A673 (cell line): Measurements from ENCODE around the gene HDAC4. TPM values are rescaled to one million over a fixed set of nuclear protein-coding genes. Genes with fewer than 3 reads are reported as not detected.

Source experiments
- BruUV-seq: library from RNA; stranded (reverse); fragments of 400-500 nt; replicated peaks from 2 replicates; lab custom pipeline; 2021; lab: Mats Ljungman, UMichigan
- CTCF ChIA-PET: fragments of 300-600 bp; sonication (Branson Sonifier 250); formaldehyde crosslinking; loops from one replicate; lab custom pipeline; 2022; ENCODE audit warnings: antibody characterized with exemption; lab: Charles Lee
- POLR2A ChIA-PET: fragments of 300-600 bp; sonication (Branson Sonifier 250); formaldehyde crosslinking; loops from one replicate; lab custom pipeline; 2022; ENCODE audit warnings: antibody characterized with exemption; ENCODE audit not compliant: low non-redundant PET; lab: Charles Lee
- DNase-seq: peaks from one replicate; pipeline ENCODE4 v3.0.0-alpha.2; 2015; ENCODE audit warnings: low spot score
- H3K27ac ChIP-seq: fragments of 200-600 bp; sonication (generic); 2 replicates; pipeline ENCODE4 v1.5.1; 2016; ENCODE audit warnings: mixed run types, low read depth, mild to moderate bottlenecking, mixed read lengths, antibody characterized with exemption, low read length; ENCODE audit not compliant: poor library complexity, severe bottlenecking
- H3K27me3 ChIP-seq: fragments of 200-600 bp; sonication (generic); replicated peaks from 2 replicates; pipeline ENCODE4 v1.6.1; 2017; ENCODE audit warnings: mixed run types, low read depth, mild to moderate bottlenecking, mixed read lengths, antibody characterized with exemption, low read length; ENCODE audit not compliant: insufficient read depth, poor library complexity
- H3K36me3 ChIP-seq: fragments of 200-600 bp; sonication (generic); 2 replicates; pipeline ENCODE4 v1.6.1; 2016; ENCODE audit warnings: mixed run types, mild to moderate bottlenecking, mixed read lengths, antibody characterized with exemption, low read length; ENCODE audit not compliant: insufficient read depth, poor library complexity, severe bottlenecking
- H3K4me1 ChIP-seq: fragments of 200-600 bp; sonication (generic); 2 replicates; pipeline ENCODE4 v1.6.1; 2017; ENCODE audit warnings: mixed run types, mild to moderate bottlenecking, mixed read lengths, antibody characterized with exemption, low read length; ENCODE audit not compliant: insufficient read depth, poor library complexity, severe bottlenecking
- H3K4me3 ChIP-seq: fragments of 200-600 bp; sonication (generic); 2 replicates; pipeline ENCODE4 v1.5.1; 2016; ENCODE audit warnings: low read depth, mixed run types, mild to moderate bottlenecking, mixed read lengths, low read length; ENCODE audit not compliant: poor library complexity, severe bottlenecking
- H3K9me3 ChIP-seq: fragments of 200-600 bp; sonication (generic); 2 replicates; pipeline ENCODE4 v1.6.1; 2016; ENCODE audit warnings: mixed run types, low read depth, mild to moderate bottlenecking, mixed read lengths, antibody characterized with exemption, low read length; ENCODE audit not compliant: poor library complexity, severe bottlenecking
- EZH2 ChIP-seq: fragments of 200-600 bp; sonication (generic); IDR thresholded peaks from 2 replicates; pipeline ENCODE4 v1.6.1; 2017; ENCODE audit warnings: borderline replicate concordance, low read depth, mild to moderate bottlenecking, mixed read lengths, antibody characterized with exemption, low read length; ENCODE audit not compliant: poor library complexity, severe bottlenecking
- intact Hi-C: fragments of 100-400 bp; cut with micrococcal nuclease; formaldehyde crosslinking; loops from one replicate; pipeline ENCODE4 v1.10.0; 2022; ENCODE audit not compliant: unreplicated experiment
- total RNA-seq: library from RNA; stranded (reverse); gene quantifications from 2 replicates; pipeline ENCODE4 v1.2.3, GENCODE V29; 2021
- TF ChIP-seq, protein P1 (sequence below): fragments of 300-800, 200-600 bp; sonication (generic); conservative IDR thresholded peaks from 2 replicates; pipeline ENCODE4 v1.5.1; 2017; ENCODE audit warnings: low read depth, mild to moderate bottlenecking, antibody characterized with exemption, low read length, moderate library complexity, mixed read lengths

Gene HDAC4
- total RNA-seq, 1 experiment from 2014 or later = 40.0 TPM

DNA sequence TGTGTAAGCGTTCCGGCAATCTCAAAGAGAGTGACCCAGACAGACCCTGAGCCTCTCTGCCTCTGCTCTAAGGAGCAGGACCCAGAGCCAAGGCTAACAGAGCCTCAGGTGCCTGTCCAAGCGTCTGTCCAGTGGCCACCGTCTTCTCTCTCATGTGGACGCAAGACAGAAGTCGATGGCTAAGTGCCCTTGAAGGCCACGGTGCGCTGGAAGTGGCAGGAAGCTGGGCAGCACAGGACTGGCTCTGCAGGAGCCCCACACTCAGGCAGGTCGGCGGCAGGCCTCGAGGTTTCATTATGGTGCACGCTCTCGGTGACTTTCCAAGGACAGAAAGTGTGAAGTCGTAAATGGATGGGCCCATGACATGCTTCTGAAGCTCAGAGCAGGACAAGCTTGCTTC, 49.1 kb downstream of the HDAC4 start:
- TF ChIP-seq, protein P1, sequence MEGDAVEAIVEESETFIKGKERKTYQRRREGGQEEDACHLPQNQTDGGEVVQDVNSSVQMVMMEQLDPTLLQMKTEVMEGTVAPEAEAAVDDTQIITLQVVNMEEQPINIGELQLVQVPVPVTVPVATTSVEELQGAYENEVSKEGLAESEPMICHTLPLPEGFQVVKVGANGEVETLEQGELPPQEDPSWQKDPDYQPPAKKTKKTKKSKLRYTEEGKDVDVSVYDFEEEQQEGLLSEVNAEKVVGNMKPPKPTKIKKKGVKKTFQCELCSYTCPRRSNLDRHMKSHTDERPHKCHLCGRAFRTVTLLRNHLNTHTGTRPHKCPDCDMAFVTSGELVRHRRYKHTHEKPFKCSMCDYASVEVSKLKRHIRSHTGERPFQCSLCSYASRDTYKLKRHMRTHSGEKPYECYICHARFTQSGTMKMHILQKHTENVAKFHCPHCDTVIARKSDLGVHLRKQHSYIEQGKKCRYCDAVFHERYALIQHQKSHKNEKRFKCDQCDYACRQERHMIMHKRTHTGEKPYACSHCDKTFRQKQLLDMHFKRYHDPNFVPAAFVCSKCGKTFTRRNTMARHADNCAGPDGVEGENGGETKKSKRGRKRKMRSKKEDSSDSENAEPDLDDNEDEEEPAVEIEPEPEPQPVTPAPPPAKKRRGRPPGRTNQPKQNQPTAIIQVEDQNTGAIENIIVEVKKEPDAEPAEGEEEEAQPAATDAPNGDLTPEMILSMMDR = no peak
- TF ChIP-seq EZH2 = no peak
- intact Hi-C loops = no loop called here
- Histone ChIP-seq H3K9me3 (peaks cover 13% of the 10 kb centered on the region), H3K4me3 (no peak overlapping the region), H3K36me3 (peaks cover 7% of the 10 kb centered on the region), H3K27ac (no peak overlapping the region), H3K4me1 (no peaks in the 10 kb centered on the region), H3K27me3 (no peaks in the 10 kb centered on the region)
- ChIA-PET CTCF (no interaction called here), POLR2A (no interaction called here)
- BruUV-seq = no TSS peak
- DNase-seq = no peak

DNA sequence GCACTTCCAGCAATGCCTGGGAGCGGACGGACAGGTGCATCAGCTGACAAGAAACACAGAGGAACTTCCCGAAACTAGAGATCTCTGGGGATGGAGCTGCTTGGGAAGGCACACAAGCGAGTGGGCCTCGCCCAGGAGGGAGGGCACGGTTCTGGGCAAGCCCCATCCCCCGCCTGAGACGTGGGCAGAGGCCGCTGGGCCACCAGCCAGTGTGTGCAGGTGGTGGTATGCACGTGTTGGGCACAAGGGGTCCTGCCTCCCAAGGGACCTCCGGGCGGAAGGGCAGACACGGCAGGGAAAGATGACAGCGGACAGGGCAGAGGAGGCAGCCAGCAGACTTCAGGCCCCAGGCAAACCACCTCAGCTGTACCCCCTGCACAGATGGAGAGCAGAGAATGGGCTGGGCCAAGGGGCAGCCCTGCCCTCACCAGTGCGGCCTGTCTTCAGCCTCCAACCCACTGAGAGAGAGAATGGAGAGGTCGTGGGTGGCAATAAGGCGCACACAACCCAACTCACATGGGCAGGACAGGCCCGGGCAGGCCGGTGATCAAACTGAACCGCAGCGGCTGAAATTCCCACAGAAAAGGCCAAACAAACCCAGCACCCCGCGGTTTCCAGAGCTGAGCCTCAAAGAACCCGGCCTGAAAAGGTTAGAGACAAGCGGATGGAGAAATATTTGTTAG, 51.2 kb downstream of the HDAC4 start:
- peaks cover under 1% of the 10 kb centered on the region for H3K9me3 ChIP-seq
- no peak overlapping the region for H3K4me3 ChIP-seq
- TF ChIP-seq EZH2 = no peak
- TF ChIP-seq, protein P1 = no peak
- intact Hi-C loops = no loop called here
- no peak overlapping the region for H3K27ac ChIP-seq
- DNase-seq = no peak
- H3K36me3 ChIP-seq = peaks cover 4% of the 10 kb centered on the region
- H3K4me1 ChIP-seq = no peaks in the 10 kb centered on the region
- ChIA-PET CTCF (no interaction called here), POLR2A (no interaction called here)
- no peaks in the 10 kb centered on the region for H3K27me3 ChIP-seq
- no TSS peak for BruUV-seq

DNA sequence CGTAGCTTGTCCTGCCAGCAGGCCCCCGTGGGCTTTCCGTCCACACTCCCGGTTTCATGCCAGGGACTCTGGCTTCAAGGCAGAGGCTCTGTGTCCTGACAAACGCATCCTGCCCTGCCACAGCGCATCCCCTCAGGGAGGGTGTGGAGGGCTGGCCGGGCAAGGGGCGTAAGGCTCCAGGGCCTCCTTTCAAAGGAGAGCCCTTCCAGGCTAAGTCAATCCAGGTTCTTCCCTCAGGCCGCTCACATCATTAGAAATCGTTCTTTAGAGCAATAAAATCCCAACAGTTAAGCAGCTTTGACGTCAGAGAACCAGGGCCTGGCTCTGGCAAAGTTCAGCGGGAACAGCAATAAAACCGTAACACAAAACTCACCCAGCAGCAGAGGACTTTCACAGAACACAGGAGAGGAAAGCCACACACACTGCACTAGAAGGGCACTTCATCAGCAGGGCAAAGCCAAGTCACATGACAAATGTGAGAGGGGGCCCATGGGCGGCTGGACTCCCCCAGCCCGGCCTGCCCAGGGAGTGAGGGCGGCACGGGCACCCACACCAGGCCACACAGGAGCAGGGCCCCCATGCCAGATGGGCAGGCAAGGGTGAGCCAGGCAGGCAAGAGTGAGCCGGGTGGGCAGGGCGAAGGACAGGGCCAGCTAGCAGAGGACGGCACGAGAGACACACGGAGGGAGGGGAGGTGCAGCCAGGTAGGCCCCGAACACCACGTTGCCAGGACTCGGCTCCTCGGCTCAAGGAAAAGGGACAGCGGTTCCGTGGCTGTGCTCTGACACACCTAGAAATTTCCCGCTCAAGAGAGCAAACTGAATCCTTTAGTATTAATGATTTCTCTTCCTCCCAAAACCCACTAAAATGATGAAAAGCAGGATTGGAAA, 52.0 kb downstream of the HDAC4 start:
- Histone ChIP-seq H3K27ac (no peak overlapping the region), H3K4me3 (no peak overlapping the region), H3K27me3 (no peaks in the 10 kb centered on the region), H3K4me1 (no peaks in the 10 kb centered on the region), H3K9me3 (no peaks in the 10 kb centered on the region), H3K36me3 (peaks cover 4% of the 10 kb centered on the region)
- BruUV-seq = no TSS peak
- TF ChIP-seq EZH2 = no peak
- TF ChIP-seq, protein P1 = no peak
- POLR2A ChIA-PET = no interaction called here
- no peak for DNase-seq
- intact Hi-C loops = no loop called here
- CTCF ChIA-PET = no interaction called here
